Peyer's patch (tissue), 4 donors: ENCODE results near the gene NRXN3. TPM values are rescaled to one million over a fixed set of nuclear protein-coding genes. Genes with fewer than 3 reads are reported as not detected.
A peak's percentile ranks its signal among the peaks of the same experiment; 100 is the strongest.

Source experiments
- DNase-seq, 3 donors: peaks; one replicate each; pipeline ENCODE4 v3.0.0-alpha.2; 2017 to 2019
- H3K27ac ChIP-seq, 4 donors: fragments of 200-600 bp; sonication (generic); one replicate each; pipeline ENCODE4 v1.5.1; 2016 to 2019
- H3K27me3 ChIP-seq, 2 donors: fragments of 200-600 bp; sonication (generic); one replicate each; pipeline ENCODE4 v1.5.1; 2019
- H3K36me3 ChIP-seq, 3 donors: fragments of 200-600 bp; sonication (generic); one replicate each; pipeline ENCODE4 v1.5.1; 2016 to 2019
- H3K4me1 ChIP-seq, 4 donors: fragments of 200-600 bp; sonication (generic); one replicate each; pipeline ENCODE4 v1.5.1; 2016 to 2019
- H3K4me3 ChIP-seq, 4 donors: fragments of 200-600 bp; sonication (generic); 1 replicate in 3 of 4; 2 replicates in 1 of 4; pipeline ENCODE4 v1.5.1; 2016 to 2019; ENCODE audit warnings: mild to moderate bottlenecking in 1 of 4
- H3K9me3 ChIP-seq, 4 donors: fragments of 200-600 bp; sonication (generic); one replicate each; pipeline ENCODE4 v1.5.1; 2016 to 2019; ENCODE audit warnings: mild to moderate bottlenecking in 1 of 4
- POLR2A ChIP-seq, 2 donors: fragments of 450-650 bp; IDR thresholded peaks; one replicate each; pipeline ENCODE4 v1.5.1; 2017; ENCODE audit warnings: antibody characterized with exemption in 2 of 2, mild to moderate bottlenecking in 2 of 2, moderate library complexity in 2 of 2
- total RNA-seq, 4 donors: library from RNA; depleted of rRNA; stranded (reverse); fragments of >200 nt; gene quantifications; one replicate each; pipeline ENCODE4 v1.1.0, GENCODE V29; 2016
- TF ChIP-seq, protein P1 (sequence below), 6 experiments: fragments of 450-650 bp in 4 of 6; fragments of 200-600 bp in 2 of 6; sonication (generic) in 1 of 6; IDR thresholded peaks; one replicate each; pipeline ENCODE4 v1.5.1; 2017 to 2019; ENCODE audit warnings: antibody characterized with exemption in 6 of 6, mild to moderate bottlenecking in 3 of 6, moderate library complexity in 1 of 6

The NRXN3 gene
- total RNA-seq, 4 donors from 2014 or later = 1.6 to 10.2 (median 4.4) TPM

DNA sequence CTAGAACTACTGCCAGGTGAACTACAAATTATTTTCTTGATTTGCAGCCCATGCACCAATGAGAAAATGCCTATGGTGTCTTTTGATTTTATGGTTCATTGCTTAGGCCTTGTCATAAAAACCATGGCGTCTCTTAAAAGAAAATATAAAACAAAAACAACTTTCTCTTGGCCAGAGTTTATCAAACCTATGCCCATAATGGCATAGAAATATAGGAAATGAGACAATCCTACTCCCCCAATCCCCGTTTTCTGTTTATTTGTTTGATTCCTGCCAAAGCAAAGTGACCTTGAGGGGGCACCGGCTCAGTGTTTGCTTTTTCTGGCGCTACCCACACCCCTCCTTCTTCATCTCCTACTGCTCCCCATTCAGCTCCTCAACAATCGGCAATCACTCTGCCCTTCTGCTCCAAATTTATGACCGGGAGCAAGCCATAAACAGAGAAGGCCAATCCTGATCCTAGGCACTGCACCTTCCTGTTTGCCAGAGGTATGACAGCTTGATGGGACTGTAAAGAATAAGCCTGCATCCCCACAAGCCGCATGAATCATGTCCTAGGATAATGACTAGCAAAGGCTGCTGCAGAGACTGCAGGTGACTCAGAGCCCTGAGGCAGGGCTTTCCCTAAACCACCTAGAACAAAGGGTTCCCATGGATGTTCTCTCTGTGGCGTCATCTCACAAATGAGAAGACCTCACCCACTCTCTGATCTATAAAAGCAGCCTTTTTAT lies 874.9 kb downstream of the NRXN3 start:
- no peak overlapping the region for H3K27ac ChIP-seq
- no peaks in the 10 kb centered on the region for H3K9me3 ChIP-seq
- TF ChIP-seq, protein P1, sequence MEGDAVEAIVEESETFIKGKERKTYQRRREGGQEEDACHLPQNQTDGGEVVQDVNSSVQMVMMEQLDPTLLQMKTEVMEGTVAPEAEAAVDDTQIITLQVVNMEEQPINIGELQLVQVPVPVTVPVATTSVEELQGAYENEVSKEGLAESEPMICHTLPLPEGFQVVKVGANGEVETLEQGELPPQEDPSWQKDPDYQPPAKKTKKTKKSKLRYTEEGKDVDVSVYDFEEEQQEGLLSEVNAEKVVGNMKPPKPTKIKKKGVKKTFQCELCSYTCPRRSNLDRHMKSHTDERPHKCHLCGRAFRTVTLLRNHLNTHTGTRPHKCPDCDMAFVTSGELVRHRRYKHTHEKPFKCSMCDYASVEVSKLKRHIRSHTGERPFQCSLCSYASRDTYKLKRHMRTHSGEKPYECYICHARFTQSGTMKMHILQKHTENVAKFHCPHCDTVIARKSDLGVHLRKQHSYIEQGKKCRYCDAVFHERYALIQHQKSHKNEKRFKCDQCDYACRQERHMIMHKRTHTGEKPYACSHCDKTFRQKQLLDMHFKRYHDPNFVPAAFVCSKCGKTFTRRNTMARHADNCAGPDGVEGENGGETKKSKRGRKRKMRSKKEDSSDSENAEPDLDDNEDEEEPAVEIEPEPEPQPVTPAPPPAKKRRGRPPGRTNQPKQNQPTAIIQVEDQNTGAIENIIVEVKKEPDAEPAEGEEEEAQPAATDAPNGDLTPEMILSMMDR (IDR thresholded peaks at IDR 0.05) = no peak
- TF ChIP-seq POLR2A (IDR thresholded peaks at IDR 0.05) = no peak
- no peaks in the 10 kb centered on the region for H3K4me1 ChIP-seq
- H3K36me3 ChIP-seq = no peaks in the 10 kb centered on the region
- no peak overlapping the region for H3K4me3 ChIP-seq
- H3K27me3 ChIP-seq = no peaks in the 10 kb centered on the region
- DNase-seq = no peak

DNA sequence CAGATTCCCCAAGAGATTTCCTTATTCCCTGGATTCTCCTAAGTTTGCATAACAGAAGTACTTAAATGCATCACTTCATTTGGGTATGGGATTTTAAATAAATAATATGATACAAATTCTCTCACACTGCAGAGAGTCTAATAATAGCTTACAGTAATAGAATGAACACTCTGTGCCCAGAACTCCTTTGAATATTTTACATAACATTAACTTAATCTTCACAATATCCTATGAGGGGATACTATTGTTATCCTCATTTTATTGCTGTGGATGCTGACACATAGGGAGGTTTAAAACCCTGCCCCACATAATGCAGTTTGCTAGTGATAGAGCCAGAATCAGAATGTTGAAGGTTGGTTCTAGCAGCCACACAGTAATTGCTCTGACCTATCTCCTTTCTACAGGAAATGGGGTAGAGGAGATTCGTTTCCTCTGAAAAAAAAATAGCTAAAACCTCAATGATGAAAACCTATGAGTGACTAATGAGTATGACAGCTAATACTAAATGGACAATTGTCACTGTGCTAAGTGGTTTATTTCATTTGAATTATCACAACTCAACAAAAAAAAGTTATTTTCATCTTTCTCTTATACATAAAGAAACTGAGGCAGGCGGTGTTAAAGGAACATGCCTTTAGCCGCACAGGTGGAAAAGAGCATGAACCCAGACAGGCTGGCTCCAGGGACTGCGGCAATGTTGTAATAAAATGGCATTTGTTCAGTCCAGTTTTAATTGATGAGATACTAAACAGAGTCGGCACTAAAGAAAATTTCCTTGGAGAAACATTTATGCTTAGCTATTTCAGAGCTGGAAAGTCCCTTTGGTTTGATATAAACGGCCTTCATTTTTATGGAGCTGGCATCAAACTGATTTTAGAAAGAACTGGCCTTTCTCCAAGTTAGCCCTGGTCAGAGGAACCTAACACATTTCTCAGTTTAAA lies 880.9 kb downstream of the NRXN3 start:
- Histone ChIP-seq H3K36me3 (no peaks in the 10 kb centered on the region), H3K27ac (peak overlapping the region in 1 of 4 donors; percentile 17), H3K27me3 (no peaks in the 10 kb centered on the region), H3K9me3 (no peaks in the 10 kb centered on the region), H3K4me3 (no peak overlapping the region), H3K4me1 (no peaks in the 10 kb centered on the region)
- TF ChIP-seq, protein P1 (IDR thresholded peaks at IDR 0.05) = no peak
- TF ChIP-seq POLR2A (IDR thresholded peaks at IDR 0.05) = no peak
- no peak for DNase-seq

DNA sequence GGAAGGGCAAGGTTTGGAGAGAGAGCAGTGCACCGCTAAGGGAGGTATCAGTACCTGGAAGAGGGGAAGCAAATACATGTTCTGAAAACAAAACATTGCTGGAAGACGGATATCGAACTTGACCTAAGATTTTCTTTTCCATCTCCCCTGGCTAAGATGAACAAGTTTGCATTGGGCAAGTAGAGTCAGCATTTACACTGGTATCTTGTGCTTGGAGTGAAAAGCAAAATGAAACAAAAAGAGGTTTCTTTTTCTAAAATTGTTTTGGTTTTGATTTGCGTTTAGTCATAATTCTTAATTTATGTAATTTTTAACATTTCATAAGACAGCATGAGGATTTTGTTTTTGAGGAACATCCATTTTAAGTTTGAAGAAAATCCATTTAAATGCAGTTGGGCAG lies 881.6 kb downstream of the NRXN3 start:
- Histone ChIP-seq H3K4me1 (no peaks in the 10 kb centered on the region), H3K36me3 (no peaks in the 10 kb centered on the region), H3K27ac (peak overlapping the region in 1 of 4 donors; percentile 17), H3K27me3 (no peaks in the 10 kb centered on the region), H3K4me3 (no peak overlapping the region), H3K9me3 (no peaks in the 10 kb centered on the region)
- no peak for DNase-seq
- no peak for TF ChIP-seq POLR2A (IDR thresholded peaks at IDR 0.05)
- TF ChIP-seq, protein P1 (IDR thresholded peaks at IDR 0.05) = no peak

DNA sequence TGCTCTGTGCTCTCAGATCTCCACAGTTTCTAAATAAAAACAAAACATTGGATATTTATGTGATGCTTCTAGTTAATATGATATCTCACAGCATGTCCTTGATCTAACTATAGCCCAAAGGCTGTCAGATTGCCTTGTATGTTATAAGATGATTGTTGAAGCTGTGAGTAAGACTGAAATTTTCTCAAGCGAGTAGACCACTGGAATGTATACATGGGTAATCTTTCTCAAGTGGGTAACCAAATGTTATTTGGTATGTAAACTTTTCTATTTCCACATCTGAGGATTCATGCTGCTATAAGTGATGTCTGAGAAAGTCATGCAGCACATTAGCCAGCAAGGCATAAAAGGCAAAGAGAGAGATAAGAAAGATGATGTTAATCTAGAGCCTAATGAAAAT lies 886.7 kb downstream of the NRXN3 start:
- no peak for DNase-seq
- Histone ChIP-seq H3K9me3 (no peaks in the 10 kb centered on the region), H3K4me3 (no peak overlapping the region), H3K27ac (no peak overlapping the region), H3K4me1 (no peaks in the 10 kb centered on the region), H3K36me3 (no peaks in the 10 kb centered on the region), H3K27me3 (no peaks in the 10 kb centered on the region)
- TF ChIP-seq, protein P1 (IDR thresholded peaks at IDR 0.05) = no peak
- no peak for TF ChIP-seq POLR2A (IDR thresholded peaks at IDR 0.05)

DNA sequence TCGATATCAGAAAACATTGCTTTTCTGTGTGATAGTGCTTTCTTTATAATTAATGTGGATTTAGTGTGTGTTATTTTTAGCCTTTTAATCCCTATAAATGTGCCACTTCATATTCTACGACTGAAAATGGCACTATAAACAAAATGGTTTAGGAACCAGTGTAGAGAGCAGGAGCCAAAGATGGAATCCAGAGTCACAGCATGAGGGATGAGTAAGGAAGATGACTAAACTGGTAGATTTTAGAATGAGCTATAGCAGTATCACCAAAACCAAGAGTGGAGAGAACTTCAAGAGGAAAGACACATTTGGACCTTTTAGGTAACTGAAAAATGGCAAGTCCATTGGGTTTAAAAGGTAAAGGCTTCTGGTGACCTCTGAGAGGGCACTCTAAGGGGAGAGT lies 887.2 kb downstream of the NRXN3 start:
- Histone ChIP-seq H3K27ac (peak overlapping the region in 1 of 4 donors; percentile 31), H3K36me3 (no peaks in the 10 kb centered on the region), H3K9me3 (no peaks in the 10 kb centered on the region), H3K4me1 (no peaks in the 10 kb centered on the region), H3K4me3 (no peak overlapping the region), H3K27me3 (no peaks in the 10 kb centered on the region)
- no peak for TF ChIP-seq POLR2A (IDR thresholded peaks at IDR 0.05)
- TF ChIP-seq, protein P1 (IDR thresholded peaks at IDR 0.05) = no peak
- DNase-seq = no peak
